ENCODE measurements around the gene ANKRD40.

ANKRD40 gene

DNA sequence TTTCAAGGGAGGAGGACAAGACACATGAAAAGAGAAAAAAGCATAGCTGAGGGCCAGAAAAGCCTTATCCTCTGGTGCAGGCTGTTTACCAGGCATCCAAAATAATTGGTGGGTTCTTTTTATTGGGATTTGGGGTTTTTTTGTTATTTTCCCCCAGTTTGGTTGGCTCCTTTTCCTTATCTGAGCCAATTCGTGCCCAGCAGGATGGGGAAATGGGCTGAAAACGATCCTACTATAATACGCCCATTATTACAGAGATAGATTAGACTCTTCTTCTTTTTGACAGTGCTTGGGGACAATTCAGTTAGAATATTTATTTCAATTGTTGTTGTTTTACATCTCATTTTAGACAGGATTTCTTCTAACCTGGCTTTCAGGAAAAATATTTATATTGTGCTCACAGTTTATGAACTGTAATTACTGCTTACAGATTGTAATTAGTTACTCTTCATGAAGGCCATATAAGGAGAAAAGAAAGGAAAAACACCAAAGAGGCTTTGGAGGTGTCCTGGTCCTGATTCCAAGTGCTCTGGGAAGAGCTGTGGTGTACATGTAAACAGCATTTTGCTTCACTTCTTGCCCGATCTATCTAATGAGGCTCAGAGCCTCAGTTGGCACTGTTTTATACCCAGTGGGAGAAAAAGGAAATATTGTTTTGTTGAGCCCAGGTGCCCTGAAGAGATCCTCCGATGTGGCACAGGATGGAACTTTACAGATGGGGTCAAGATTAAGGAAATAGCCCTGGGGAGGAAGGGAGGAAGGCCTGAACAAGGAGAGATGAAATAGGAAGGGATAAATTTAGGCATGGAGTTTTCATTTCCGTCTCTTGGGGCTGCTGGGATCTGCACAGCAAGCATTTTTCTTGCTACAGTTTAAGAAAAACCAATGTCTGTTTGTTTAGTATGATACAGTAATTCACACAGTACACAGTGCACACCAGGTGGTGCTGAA is 611 bp upstream of the ANKRD40 start:
- TF ChIP-seq ZFX (IDR thresholded peaks at IDR 0.05) = peak; percentile 17; the same call in 1 of the 2 replicates
- TF ChIP-seq, protein P1, sequence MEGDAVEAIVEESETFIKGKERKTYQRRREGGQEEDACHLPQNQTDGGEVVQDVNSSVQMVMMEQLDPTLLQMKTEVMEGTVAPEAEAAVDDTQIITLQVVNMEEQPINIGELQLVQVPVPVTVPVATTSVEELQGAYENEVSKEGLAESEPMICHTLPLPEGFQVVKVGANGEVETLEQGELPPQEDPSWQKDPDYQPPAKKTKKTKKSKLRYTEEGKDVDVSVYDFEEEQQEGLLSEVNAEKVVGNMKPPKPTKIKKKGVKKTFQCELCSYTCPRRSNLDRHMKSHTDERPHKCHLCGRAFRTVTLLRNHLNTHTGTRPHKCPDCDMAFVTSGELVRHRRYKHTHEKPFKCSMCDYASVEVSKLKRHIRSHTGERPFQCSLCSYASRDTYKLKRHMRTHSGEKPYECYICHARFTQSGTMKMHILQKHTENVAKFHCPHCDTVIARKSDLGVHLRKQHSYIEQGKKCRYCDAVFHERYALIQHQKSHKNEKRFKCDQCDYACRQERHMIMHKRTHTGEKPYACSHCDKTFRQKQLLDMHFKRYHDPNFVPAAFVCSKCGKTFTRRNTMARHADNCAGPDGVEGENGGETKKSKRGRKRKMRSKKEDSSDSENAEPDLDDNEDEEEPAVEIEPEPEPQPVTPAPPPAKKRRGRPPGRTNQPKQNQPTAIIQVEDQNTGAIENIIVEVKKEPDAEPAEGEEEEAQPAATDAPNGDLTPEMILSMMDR (conservative IDR thresholded peaks at IDR 0.05) = no peak
- H3K27ac ChIP-seq = peak overlapping the region; percentile 93

GRCh38 chr17:50703162-50703561 is 4.6 kb downstream of the ANKRD40 start:
- no peak overlapping the region for H3K27ac ChIP-seq
- no peak for TF ChIP-seq ZFX (IDR thresholded peaks at IDR 0.05)
- TF ChIP-seq, protein P1 (conservative IDR thresholded peaks at IDR 0.05) = no peak

GRCh38 chr17:50699410-50699809 is 8.3 kb downstream of the ANKRD40 start:
- no peak overlapping the region for H3K27ac ChIP-seq
- no peak for TF ChIP-seq ZFX (IDR thresholded peaks at IDR 0.05)
- TF ChIP-seq, protein P1 (conservative IDR thresholded peaks at IDR 0.05) = no peak

DNA sequence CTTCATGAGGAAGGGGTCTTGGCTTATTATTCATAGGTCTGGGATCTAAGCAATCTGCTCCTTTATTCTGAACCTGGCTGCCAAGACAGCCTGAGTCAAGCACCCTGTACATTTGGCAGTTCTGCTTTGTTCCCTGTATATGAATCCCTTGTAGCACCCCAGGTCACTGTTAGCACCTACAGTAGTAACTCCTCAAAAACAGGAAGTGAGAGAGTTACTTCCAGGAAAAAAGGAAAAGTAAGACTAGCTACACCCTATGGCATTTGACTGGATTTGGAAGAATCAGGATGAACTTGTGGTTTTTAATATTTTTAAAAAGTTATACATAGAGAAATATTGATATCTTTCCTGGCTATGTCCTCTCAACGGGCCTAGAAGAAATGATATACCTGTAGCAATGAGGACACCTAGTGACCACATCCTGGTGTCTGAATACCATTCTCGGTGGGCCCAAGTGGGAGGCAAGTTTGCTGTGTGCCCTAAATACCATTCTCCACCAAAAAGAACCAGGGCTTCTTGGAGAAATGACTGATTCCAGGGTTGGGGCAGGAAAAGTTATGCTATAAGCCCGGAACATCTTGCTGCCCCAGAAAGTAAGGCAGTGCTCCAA is 9.9 kb downstream of the ANKRD40 start:
- TF ChIP-seq, protein P1 (conservative IDR thresholded peaks at IDR 0.05) = 0 out of 2 replicates have a peak, but pooled peaks have one; percentile 10
- no peak for TF ChIP-seq ZFX (IDR thresholded peaks at IDR 0.05)
- H3K27ac ChIP-seq = no peak overlapping the region

GRCh38 chr17:50697062-50697461 is 10.7 kb downstream of the ANKRD40 start:
- TF ChIP-seq, protein P1 (conservative IDR thresholded peaks at IDR 0.05) = no peak
- no peak for TF ChIP-seq ZFX (IDR thresholded peaks at IDR 0.05)
- H3K27ac ChIP-seq = no peak overlapping the region

DNA sequence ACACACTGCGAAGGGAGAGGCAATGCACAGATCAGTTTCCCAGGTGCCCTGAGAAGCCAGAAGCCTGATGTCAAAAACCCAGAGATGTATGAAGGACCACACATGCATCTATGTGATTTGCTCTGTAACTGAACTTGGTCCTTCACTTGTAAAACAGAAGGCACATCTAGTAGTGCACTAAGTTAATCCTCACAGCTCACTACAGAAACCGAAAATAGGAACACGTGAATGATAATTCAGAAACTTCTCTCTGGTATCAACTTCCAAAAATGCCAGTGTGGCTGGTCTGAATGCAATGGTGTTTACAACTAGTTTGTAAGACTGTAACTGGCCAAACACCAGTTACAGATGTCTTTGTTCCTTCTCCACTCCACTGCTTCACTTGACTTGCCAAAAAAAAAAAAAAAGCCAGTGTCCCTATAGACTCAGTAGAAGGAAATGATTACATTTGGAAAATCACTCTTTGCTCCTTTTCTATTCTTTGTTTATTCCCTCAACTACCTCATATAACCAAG is 11.3 kb downstream of the ANKRD40 start:
- H3K27ac ChIP-seq = no peak overlapping the region
- TF ChIP-seq, protein P1 (conservative IDR thresholded peaks at IDR 0.05) = no peak
- no peak for TF ChIP-seq ZFX (IDR thresholded peaks at IDR 0.05)
